Fibroblast of skin of left biceps (primary cell): ENCODE results near the gene SFXN5.

Experiments used
- DNase-seq, 2 experiments: peaks; one replicate each; pipeline ENCODE4 v3.0.0-alpha.2; 2013; ENCODE audit warnings: low read depth in 2 of 2

The SFXN5 gene

DNA sequence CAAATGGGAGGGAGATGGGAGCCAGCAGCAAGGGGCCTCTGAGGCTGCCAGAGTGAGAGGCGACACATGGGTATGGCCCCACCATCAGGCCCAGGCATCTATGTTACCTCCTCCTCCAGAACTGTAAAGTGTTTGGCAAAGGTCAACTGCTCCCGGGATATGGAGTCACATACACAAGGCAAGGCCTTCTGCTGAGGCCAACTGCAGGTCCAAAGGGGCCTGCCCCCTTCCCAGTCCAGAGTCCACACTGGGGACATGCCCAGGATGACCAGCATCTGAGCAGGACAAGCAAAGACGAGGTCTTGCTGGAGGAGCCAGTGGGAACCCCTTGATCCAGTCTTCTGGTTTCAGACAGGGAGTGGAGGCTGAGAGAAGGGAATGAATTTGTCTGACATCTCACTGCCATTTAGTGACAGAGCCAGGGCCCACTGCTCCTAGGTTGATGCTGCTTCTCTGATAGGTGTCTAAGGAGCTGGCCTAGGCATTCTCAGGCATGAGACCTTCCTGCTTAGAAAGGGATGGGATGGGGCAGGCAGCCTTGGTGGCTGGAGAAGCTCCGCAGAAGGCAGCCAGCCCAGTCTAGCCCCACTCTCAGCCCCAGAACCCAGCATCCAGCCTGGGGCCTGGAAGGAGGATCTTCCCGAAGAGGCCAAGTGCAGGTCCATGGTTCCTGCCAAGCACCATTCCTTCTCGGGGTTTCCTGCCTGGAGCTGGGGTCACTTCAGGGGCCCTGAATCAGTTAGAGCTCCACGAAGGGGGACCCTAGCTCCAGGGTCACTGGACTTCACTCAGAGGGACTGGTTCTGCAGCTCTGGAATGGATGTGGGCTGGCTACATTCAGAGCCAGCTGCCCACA is 127.7 kb downstream of the SFXN5 start:
- DNase-seq: no peak

GRCh38 chr2:72942881-72943418 is 128.6 kb downstream of the SFXN5 start:
- DNase-seq: no peak

- no peak for DNase-seq
Measured at GRCh38 chr2:72942293-72942692, 129.2 kb downstream of the SFXN5 start.

DNA sequence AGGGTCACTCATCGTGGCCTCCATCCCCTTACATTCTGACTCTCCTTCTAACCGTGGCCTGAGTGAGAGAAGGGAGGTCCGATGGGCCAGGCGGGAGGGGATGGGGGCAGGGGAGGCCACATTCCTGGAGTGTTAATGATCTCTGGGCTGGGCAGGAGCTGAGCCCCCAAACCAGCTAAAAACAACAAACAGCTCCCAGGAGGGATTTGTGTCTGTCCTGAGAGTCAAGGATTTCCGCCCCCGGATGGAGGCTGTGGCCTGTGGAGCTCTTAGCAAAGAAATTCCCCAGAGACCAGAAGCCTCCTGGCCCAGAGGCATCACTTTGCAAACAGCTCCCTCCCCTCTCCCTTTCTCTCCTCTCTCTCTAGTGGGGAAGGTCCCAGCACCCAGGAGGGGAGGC is 130.7 kb downstream of the SFXN5 start:
- DNase-seq: peak in 1 of 2 experiments; percentile 9

DNA sequence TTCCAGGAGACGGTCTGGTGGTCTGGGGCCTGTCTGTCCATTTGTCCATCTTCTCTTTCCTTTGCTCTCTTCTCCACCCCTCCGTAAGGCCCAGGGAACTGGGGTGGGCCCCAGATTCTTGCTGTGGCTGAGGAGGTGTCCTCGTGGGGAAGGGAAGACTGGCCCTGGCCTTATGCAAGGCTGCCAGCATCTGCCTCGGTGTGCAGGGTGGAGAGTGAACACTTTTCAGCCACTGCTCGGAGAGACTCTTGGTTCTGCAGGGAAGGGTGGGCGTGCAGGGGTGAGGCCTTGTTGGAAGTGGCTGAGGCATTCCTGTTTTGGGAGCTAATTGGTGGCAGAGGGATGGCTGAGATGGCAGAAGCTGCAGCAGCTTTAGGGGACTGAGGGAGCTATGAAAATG is 131.2 kb downstream of the SFXN5 start:
- no peak for DNase-seq

- no peak for DNase-seq
Measured at GRCh38 chr2:72938455-72938854, 133.1 kb downstream of the SFXN5 start.

- no peak for DNase-seq
Measured at GRCh38 chr2:72937356-72937669, 134.2 kb downstream of the SFXN5 start.

DNA sequence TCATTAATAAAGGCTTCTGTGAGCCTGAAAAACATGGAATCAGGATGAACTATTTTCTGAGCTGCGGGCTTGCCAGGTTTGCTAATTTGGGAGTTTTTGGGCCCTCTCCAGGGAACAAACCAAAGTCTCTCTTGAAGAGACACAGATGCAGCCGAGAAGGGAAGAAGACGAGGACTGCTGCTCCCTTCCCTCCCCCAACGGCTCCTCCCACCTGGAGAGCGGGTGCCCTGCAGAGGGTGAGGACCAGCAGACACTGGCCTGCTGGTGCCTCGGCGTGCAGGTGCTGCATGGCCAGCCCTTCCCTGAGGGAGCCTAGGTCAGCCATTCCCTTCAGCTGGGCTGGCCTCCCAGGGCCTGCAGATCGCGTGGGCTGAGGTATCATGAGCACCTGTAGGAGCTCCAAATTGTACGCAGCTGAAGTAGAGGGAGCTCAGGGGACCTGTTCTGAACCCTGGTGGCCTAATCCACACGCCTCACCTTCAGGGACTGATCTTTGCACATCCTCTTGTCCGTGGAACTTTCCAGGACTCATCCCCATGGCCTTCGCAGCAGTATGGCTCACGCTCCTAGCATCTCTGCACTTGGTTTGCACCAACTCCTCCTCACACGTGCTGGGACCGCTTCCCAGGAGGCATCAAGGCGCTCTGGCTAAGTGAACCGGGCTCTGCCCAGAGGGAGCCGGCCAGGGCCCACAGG is 134.7 kb downstream of the SFXN5 start:
- no peak for DNase-seq

DNA sequence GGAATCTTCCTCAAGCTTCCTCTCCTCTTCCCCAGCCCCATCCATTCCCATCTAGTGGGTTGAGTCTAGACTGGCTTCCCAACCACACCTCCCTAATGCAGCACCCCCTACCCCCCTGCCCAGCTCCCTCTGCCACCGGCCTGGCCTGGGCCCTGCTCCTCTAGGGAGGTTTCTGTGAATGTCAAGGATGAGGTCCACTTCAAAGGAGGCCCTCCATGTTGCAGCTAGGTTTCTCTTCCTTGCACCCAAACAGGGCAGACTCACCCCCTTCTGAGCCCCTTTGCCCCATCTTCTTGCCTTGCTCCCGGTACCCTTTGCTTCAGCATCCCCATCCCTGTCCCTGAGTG is 135.9 kb downstream of the SFXN5 start:
- no peak for DNase-seq

GRCh38 chr2:72934683-72935610 is 136.6 kb downstream of the SFXN5 start:
- no peak for DNase-seq

- DNase-seq: no peak
Measured at GRCh38 chr2:72933646-72934151, 137.8 kb downstream of the SFXN5 start.

- no peak for DNase-seq
Measured at GRCh38 chr2:72933207-72933606, 138.3 kb downstream of the SFXN5 start.

DNA sequence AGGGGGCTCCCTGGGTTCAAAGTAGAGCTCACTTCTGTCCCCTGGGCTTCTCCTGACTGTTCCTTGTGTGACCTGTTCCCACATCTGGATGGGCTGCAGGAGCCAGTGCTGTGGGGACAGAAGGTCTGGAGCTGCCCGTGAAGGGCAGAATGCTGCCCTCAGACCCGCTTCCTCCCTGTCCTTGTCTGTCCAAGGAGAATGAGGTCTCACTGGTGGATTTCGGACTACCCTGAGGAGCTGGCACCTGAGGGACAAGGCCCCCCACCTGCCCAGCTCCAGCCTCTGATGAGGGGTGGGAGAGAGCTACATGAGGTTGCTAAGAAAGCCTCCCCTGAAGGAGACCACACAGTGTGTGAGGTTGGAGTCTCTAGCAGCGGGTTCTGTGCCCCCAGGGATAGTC is 138.7 kb downstream of the SFXN5 start:
- DNase-seq: no peak

DNA sequence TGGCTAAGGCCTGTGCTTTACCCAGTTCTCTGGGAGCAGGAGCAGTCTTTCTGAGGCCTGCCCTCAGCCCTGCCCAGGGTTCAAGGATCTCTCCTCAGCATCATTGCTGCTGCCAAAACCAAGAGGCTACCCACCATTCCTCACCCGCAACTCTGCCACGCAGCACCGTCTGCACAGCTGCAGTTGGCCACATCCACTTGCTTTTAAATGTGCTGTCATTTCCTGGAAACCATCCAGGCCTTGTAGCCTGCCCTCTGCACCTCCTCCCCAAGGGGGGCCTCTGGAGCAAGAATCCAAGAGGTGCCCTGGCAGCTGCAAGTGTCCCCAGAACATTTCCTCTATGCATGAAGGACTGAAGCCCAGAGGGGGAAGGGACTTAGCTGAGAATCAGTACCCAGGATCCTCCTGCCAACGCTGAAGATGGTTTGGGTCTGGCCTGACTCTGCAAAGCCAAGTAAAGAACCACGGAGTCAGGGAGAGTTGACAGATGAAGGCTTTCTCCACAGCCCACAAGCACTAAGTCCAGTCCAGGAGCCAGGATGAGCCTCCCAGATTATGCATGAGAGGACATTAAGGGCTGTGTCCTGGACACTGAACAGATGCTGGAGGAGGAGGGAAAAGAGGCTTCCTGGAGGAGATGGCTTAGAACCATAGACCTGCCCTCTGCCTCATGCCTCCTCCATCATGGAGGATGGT is 139.3 kb downstream of the SFXN5 start:
- no peak for DNase-seq

DNA sequence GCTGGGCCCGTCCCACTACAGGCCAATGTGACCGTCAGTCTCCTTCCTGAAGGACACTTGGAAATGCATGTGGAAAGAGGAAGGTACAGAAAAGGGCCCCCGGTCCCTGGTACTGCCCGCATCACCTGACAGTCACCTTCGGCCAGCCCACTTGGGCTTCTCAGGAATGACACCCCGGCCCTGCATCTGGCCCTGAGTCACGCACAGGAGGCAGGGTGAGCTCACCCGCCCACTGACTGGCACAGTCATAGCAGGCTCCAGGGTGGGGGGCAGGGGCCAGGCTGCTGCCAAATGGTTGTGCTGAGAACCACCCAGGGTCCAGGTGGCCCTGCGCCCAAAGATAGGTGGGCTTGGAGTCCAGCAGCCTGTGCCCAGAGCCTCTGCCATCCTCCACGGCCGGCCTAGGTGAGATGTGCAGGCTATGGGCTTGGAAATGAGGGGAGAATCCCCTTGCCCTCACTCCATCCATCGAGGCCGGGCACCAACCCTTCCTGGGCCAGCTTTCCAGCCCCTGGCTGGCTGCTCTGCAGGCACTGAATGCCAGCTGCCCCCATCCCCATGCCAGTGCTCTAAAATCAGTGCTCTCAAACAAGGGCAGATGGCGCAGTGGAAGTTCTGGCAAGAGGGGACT is 140.1 kb downstream of the SFXN5 start:
- no peak for DNase-seq

DNA sequence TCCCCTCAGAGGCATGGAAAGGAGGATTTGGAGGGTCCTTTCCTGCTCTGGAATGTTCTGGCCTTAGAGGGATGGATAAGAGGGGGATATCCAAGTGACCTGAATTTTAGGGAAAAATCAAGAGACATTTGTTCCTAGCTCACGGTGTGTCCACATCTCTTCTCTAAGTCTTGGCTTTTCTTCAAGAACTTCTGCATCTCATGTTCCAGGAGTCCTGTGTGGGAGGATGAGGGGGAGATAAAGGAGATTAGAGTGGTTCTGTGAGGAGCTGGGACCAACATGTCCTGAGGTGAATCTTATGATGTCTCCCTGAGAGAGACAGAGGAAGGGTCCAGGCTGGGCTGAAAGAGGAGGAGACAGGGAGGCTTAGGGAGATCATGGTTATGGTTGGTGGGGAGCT is 142.5 kb downstream of the SFXN5 start:
- DNase-seq: no peak

DNA sequence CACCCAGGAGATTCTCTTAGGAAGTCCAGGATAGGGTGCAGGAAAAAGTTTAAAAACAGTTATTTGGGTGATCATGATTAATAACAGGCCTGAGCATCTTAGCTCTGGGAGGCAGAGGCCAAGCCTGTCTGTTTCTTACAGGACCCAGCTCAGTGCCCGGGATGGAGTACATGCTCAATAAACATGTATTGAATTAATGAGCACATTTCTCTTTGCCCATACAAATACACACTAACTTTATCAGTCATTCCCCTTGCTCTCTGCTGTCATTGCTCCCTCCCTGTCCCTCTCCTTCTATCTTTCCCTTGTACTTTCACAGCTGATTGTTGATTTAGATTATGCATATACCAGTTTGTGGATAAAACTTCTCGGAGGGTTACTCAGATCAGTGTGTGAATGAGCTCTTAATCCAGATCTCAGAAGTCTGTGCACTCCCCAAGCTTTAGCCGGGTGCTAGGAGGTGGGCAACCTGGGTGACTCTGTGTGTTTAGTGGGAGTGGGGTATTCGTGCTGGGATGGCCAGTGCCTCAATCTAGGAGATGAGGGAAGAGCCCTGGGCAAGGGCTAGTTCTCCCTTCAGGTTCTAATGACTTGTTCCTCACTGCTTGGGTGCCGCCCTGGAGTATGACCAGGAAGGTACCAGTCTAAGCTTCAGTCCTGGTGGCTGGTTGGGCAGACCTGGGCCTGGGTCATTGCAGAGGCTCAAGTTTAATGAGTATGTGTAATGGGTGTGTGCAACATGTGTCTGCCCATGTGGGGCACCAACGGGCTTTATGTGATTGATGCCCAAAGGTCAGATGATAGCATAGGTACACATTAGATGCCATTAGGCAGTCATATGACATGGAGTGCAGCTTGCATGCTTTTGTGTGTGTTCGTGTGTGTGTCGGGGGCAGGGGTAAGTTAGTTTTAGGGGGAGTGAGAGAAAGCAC is 143.6 kb downstream of the SFXN5 start:
- DNase-seq: no peak

GRCh38 chr2:72926811-72927465 is 144.6 kb downstream of the SFXN5 start:
- DNase-seq: no peak

DNA sequence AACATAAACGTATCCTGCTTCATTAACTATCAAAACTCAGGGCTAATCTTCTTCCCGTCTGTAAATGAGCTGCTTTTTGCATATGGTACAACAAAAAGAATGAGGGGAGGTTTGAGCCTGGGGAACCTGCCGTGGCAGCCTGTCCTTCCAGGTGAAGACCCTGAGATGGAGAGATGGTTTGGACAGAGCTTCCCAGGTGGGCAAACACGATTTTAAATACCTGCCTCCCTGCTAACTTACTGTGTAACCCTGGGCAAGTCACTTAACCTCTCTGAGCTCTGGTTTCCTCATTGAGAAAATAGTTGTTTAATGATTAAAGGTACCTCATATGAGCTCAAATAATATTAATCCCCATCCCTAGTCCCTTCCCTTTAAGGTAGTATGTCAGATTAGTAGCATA is 145.1 kb downstream of the SFXN5 start:
- no peak for DNase-seq
